HEK293T (cell line): ENCODE data around the gene IGFBP5.

Source experiments
- CTCF ChIA-PET: fragments of 350-600 bp; formaldehyde crosslinking; extraction: SDS; loops from one replicate; lab custom pipeline; 2021; ENCODE audit warnings: antibody characterized with exemption, inconsistent platforms; lab: Yijun Ruan, JAX
- POLR2A ChIA-PET: fragments of 350-600 bp; formaldehyde crosslinking; extraction: SDS; loops from one replicate; lab custom pipeline; 2020; ENCODE audit warnings: antibody characterized with exemption, inconsistent platforms; lab: Yijun Ruan, JAX
- DNase-seq: peaks from one replicate; pipeline ENCODE4 v3.0.0; 2012; ENCODE audit warnings: mixed read lengths; ENCODE audit errors: extremely low spot score
- ARNT ChIP-seq: fragments of 450-650 bp; IDR thresholded peaks from 2 replicates; pipeline ENCODE4 v1.6.1; 2017; ENCODE audit warnings: mild to moderate bottlenecking
- BHLHE40 ChIP-seq: fragments of 450-650 bp; IDR thresholded peaks from 2 replicates; pipeline ENCODE4 v1.6.1; 2016; ENCODE audit warnings: mild to moderate bottlenecking, moderate library complexity, borderline replicate concordance
- CTBP1 ChIP-seq: fragments of 450-650 bp; IDR thresholded peaks from 2 replicates; pipeline ENCODE4 v1.6.1; 2016; ENCODE audit warnings: borderline replicate concordance
- ELF4 ChIP-seq: fragments of 450-650 bp; IDR thresholded peaks from 2 replicates; pipeline ENCODE4 v1.6.1; 2017; ENCODE audit warnings: antibody characterized with exemption
- FOXA1 ChIP-seq: fragments of 450-650 bp; IDR thresholded peaks from 2 replicates; pipeline ENCODE4 v1.6.1; 2016; ENCODE audit warnings: mild to moderate bottlenecking
- FOXK2 ChIP-seq: fragments of 450-650 bp; IDR thresholded peaks from 2 replicates; pipeline ENCODE4 v1.6.1; 2016; ENCODE audit warnings: mild to moderate bottlenecking
- FOXM1 ChIP-seq: fragments of 450-650 bp; IDR thresholded peaks from 2 replicates; pipeline ENCODE4 v1.6.1; 2017; ENCODE audit warnings: mild to moderate bottlenecking, borderline replicate concordance
- HDGF ChIP-seq: fragments of 450-650 bp; IDR thresholded peaks from 2 replicates; pipeline ENCODE4 v1.6.1; 2017; ENCODE audit warnings: antibody characterized with exemption, borderline replicate concordance
- L3MBTL2 ChIP-seq: fragments of 450-650 bp; conservative IDR thresholded peaks from 2 replicates; pipeline ENCODE4 v1.6.1; 2016; ENCODE audit warnings: mild to moderate bottlenecking
- LEF1 ChIP-seq: fragments of 450-650 bp; IDR thresholded peaks from 2 replicates; pipeline ENCODE4 v1.6.1; 2017; ENCODE audit warnings: mild to moderate bottlenecking, borderline replicate concordance
- NFRKB ChIP-seq: fragments of 450-650 bp; IDR thresholded peaks from 2 replicates; pipeline ENCODE4 v1.6.1; 2016; ENCODE audit warnings: mild to moderate bottlenecking, moderate library complexity
- PKNOX1 ChIP-seq: fragments of 450-650 bp; IDR thresholded peaks from 2 replicates; pipeline ENCODE4 v1.6.1; 2016
- SP1 ChIP-seq: fragments of 450-650 bp; IDR thresholded peaks from 2 replicates; pipeline ENCODE4 v1.6.1; 2017
- SUZ12 ChIP-seq: fragments of 450-650 bp; IDR thresholded peaks from 2 replicates; pipeline ENCODE4 v1.6.1; 2016; ENCODE audit warnings: mild to moderate bottlenecking
- TARDBP ChIP-seq: fragments of 450-650 bp; IDR thresholded peaks from 2 replicates; pipeline ENCODE4 v1.6.1; 2016
- ZNF384 ChIP-seq: fragments of 450-650 bp; IDR thresholded peaks from 2 replicates; pipeline ENCODE4 v1.6.1; 2016

Gene IGFBP5

GRCh38 chr2:216648105-216648504 is 47.2 kb downstream of the IGFBP5 start:
- DNase-seq, result no peak
- ChIA-PET POLR2A (no interaction called here), CTCF (no interaction called here)
- TF ChIP-seq HDGF (no peak), CTBP1 (no peak), FOXK2 (no peak), ARNT (no peak), LEF1 (no peak), TARDBP (no peak), FOXA1 (no peak), SUZ12 (no peak), ZNF384 (no peak), PKNOX1 (no peak), SP1 (no peak)

GRCh38 chr2:216646116-216646515 is 49.2 kb downstream of the IGFBP5 start:
- ChIA-PET POLR2A (no interaction called here), CTCF (no interaction called here)
- DNase-seq, result no peak
- TF ChIP-seq BHLHE40 (no peak), SP1 (no peak), LEF1 (no peak), SUZ12 (no peak), L3MBTL2 (no peak), FOXK2 (no peak), ZNF384 (no peak), ARNT (no peak), HDGF (no peak), PKNOX1 (no peak), ELF4 (no peak), CTBP1 (no peak), TARDBP (no peak)

GRCh38 chr2:216645636-216645950 is 49.8 kb downstream of the IGFBP5 start:
- POLR2A ChIA-PET, result no interaction called here
- CTCF ChIA-PET, result no interaction called here
- DNase-seq, result no peak
- TF ChIP-seq HDGF (no peak), ZNF384 (no peak), CTBP1 (no peak), FOXA1 (no peak), BHLHE40 (no peak), TARDBP (no peak), ELF4 (no peak), SP1 (no peak), L3MBTL2 (no peak), FOXK2 (no peak), LEF1 (no peak), NFRKB (no peak), ARNT (no peak), FOXM1 (no peak), PKNOX1 (no peak), SUZ12 (no peak)

- no peak for DNase-seq
- CTCF ChIA-PET, result no interaction called here
- TF ChIP-seq PKNOX1, result no peak
- TF ChIP-seq FOXK2, result no peak
- TF ChIP-seq TARDBP, result no peak
- no peak for TF ChIP-seq L3MBTL2
- no peak for TF ChIP-seq ZNF384
- TF ChIP-seq LEF1, result no peak
- no peak for TF ChIP-seq SUZ12
- POLR2A ChIA-PET, result no interaction called here
Observed at GRCh38 chr2:216644842-216645635, 50.3 kb downstream of the IGFBP5 start.

GRCh38 chr2:216643986-216644659 is 51.2 kb downstream of the IGFBP5 start:
- CTCF ChIA-PET, result no interaction called here
- POLR2A ChIA-PET, result interaction anchor here (1.6 kb wide), 1 partner anchor 146 kb away, joined by 3 read pairs; the partner anchor contains the start of gene RPL37A
- no peak for DNase-seq
- no peak for TF ChIP-seq SUZ12
- TF ChIP-seq ARNT, result no peak
- no peak for TF ChIP-seq FOXA1
- TF ChIP-seq PKNOX1, result no peak
- no peak for TF ChIP-seq NFRKB
- no peak for TF ChIP-seq LEF1
- TF ChIP-seq SP1, result no peak
- no peak for TF ChIP-seq HDGF
- TF ChIP-seq L3MBTL2, result no peak
- TF ChIP-seq BHLHE40, result no peak
